IMR-90 (cell line): ENCODE measurements around the gene ANTXR1. TPM values are rescaled to one million over a fixed set of nuclear protein-coding genes. Genes with fewer than 3 reads are reported as not detected.

ENCODE experiments used
- ATAC-seq: fragments of 200-7000 bp; cut with Tn5 transposase; 2 replicates; pipeline ENCODE4 v1.9.1; 2020; ENCODE audit warnings: low read depth, mild to moderate bottlenecking, moderate library complexity
- BruUV-seq: library from RNA; stranded (reverse); fragments of 400-500 nt; replicated peaks from 2 replicates; lab custom pipeline; 2021; lab: Mats Ljungman, UMichigan
- CTCF ChIA-PET: fragments of 300-600 bp; formaldehyde crosslinking; extraction: SDS; loops from one replicate; lab custom pipeline; 2021; ENCODE audit warnings: antibody characterized with exemption; lab: Yijun Ruan, JAX
- POLR2A ChIA-PET: fragments of 300-600 bp; sonication (Branson Sonifier 250); formaldehyde crosslinking; loops from one replicate; lab custom pipeline; 2022; ENCODE audit warnings: antibody characterized with exemption; ENCODE audit not compliant: unreplicated experiment; lab: Charles Lee
- DNase-seq: peaks from one replicate; pipeline ENCODE4 v3.0.0; 2013
- H2AFZ ChIP-seq: replicated peaks from 2 replicates; pipeline ENCODE3; 2013; ENCODE audit warnings: low read length, mild to moderate bottlenecking; ENCODE audit not compliant: poor library complexity
- H2AK5ac ChIP-seq: 2 replicates; pipeline ENCODE4 v1.6.1; 2013; ENCODE audit warnings: low read depth, low read length, inconsistent platforms
- H2AK9ac ChIP-seq: replicated peaks from 2 replicates; pipeline ENCODE3; 2013; ENCODE audit warnings: mild to moderate bottlenecking, low read depth, low read length, moderate library complexity; ENCODE audit not compliant: poor library complexity
- H2BK120ac ChIP-seq: 2 replicates; pipeline ENCODE4 v1.6.1; 2013; ENCODE audit warnings: low read depth, low read length, inconsistent platforms
- H2BK15ac ChIP-seq: 3 replicates; pipeline ENCODE4 v1.6.1; 2013; ENCODE audit warnings: low read depth, low read length, inconsistent platforms
- H2BK20ac ChIP-seq: 2 replicates; pipeline ENCODE4 v1.6.1; 2013; ENCODE audit warnings: low read depth, mild to moderate bottlenecking, inconsistent platforms, low read length, moderate library complexity
- H2BK5ac ChIP-seq: 2 replicates; pipeline ENCODE4 v1.6.1; 2013; ENCODE audit warnings: mild to moderate bottlenecking, low read depth, low read length, inconsistent platforms; ENCODE audit not compliant: poor library complexity, severe bottlenecking
- H3K14ac ChIP-seq: replicated peaks from 2 replicates; pipeline ENCODE4 v1.6.1; 2013; ENCODE audit warnings: low read depth, low read length, inconsistent platforms
- H3K18ac ChIP-seq: 2 replicates; pipeline ENCODE4 v1.6.1; 2013; ENCODE audit warnings: low read depth, low read length, control low read depth
- H3K23ac ChIP-seq: 2 replicates; pipeline ENCODE4 v1.6.1; 2013; ENCODE audit warnings: low read depth, low read length, inconsistent platforms
- H3K27ac ChIP-seq: 2 replicates; pipeline ENCODE4 v1.5.1; 2013; ENCODE audit warnings: mild to moderate bottlenecking, control low read depth, low read length; ENCODE audit not compliant: insufficient read depth
- H3K27me3 ChIP-seq: 2 replicates; pipeline ENCODE4 v1.6.1; 2013; ENCODE audit warnings: low read length; ENCODE audit not compliant: control insufficient read depth, insufficient read depth
- H3K36me3 ChIP-seq: 2 replicates; pipeline ENCODE4 v1.6.1; 2013; ENCODE audit warnings: low read length, mixed read lengths; ENCODE audit not compliant: control insufficient read depth, insufficient read depth
- H3K4ac ChIP-seq: 2 replicates; pipeline ENCODE4 v1.6.1; 2013; ENCODE audit warnings: low read depth, low read length, inconsistent platforms
- H3K4me1 ChIP-seq: 2 replicates; pipeline ENCODE4 v1.6.1; 2013; ENCODE audit warnings: low read length, mixed read lengths; ENCODE audit not compliant: control insufficient read depth, insufficient read depth
- H3K4me2 ChIP-seq: 2 replicates; pipeline ENCODE4 v1.6.1; 2013; ENCODE audit warnings: low read depth, mild to moderate bottlenecking, control low read depth, low read length, moderate library complexity
- H3K4me3 ChIP-seq: 2 replicates; pipeline ENCODE4 v1.5.1; 2013; ENCODE audit warnings: low read depth, mild to moderate bottlenecking, control low read depth, low read length, moderate library complexity; ENCODE audit not compliant: insufficient read depth
- H3K56ac ChIP-seq: 2 replicates; pipeline ENCODE4 v1.6.1; 2013; ENCODE audit warnings: low read length, inconsistent platforms; ENCODE audit not compliant: insufficient read depth; ENCODE audit errors: extremely low read depth
- H3K79me1 ChIP-seq, 2 experiments: 2 replicates each; pipeline ENCODE4 v1.6.1; 2013; ENCODE audit warnings: low read length in 2 of 2, inconsistent platforms in 1 of 2, low read depth in 1 of 2
- H3K9ac ChIP-seq: 2 replicates; pipeline ENCODE4 v1.6.1; 2013; ENCODE audit warnings: low read depth, low read length, control low read depth
- H3K9me1 ChIP-seq: 2 replicates; pipeline ENCODE4 v1.6.1; 2013; ENCODE audit warnings: low read length, inconsistent platforms; ENCODE audit not compliant: insufficient read depth
- H3K9me3 ChIP-seq: 2 replicates; pipeline ENCODE4 v1.6.1; 2013; ENCODE audit warnings: low read length; ENCODE audit not compliant: control insufficient read depth, insufficient read depth
- H4K20me1 ChIP-seq: 2 replicates; pipeline ENCODE4 v1.6.1; 2013; ENCODE audit warnings: low read length, inconsistent platforms; ENCODE audit not compliant: insufficient read depth
- H4K5ac ChIP-seq: 2 replicates; pipeline ENCODE4 v1.6.1; 2013; ENCODE audit warnings: mild to moderate bottlenecking, low read depth, low read length, control low read depth
- H4K8ac ChIP-seq, 2 experiments: 2 replicates each; pipeline ENCODE4 v1.6.1; 2013; ENCODE audit warnings: low read depth in 2 of 2, low read length in 2 of 2, control low read depth in 1 of 2, inconsistent platforms in 1 of 2
- H4K91ac ChIP-seq: 2 replicates; pipeline ENCODE4 v1.6.1; 2013; ENCODE audit warnings: low read depth, low read length, inconsistent platforms; ENCODE audit not compliant: insufficient read depth
- BHLHE40 ChIP-seq: fragments of 150-350 bp; IDR thresholded peaks from 2 replicates; pipeline ENCODE4 v1.6.1; 2016; ENCODE audit warnings: mild to moderate bottlenecking, low read depth, low read length
- CEBPB ChIP-seq: IDR thresholded peaks from 2 replicates; pipeline ENCODE4 v1.6.1; 2012; ENCODE audit warnings: low read depth, low read length, improper control_type of control experiment
- CHD1 ChIP-seq: IDR thresholded peaks from 2 replicates; pipeline ENCODE4 v1.6.1; 2012; ENCODE audit warnings: low read depth, low read length, improper control_type of control experiment
- FOS ChIP-seq: fragments of 150-350 bp; IDR thresholded peaks from 2 replicates; pipeline ENCODE4 v1.6.1; 2016; ENCODE audit warnings: low read depth, low read length
- MAFK ChIP-seq: IDR thresholded peaks from 2 replicates; pipeline ENCODE4 v1.6.1; 2012; ENCODE audit warnings: low read depth, low read length, improper control_type of control experiment
- MAZ ChIP-seq: IDR thresholded peaks from 2 replicates; pipeline ENCODE4 v1.6.1; 2012; ENCODE audit warnings: low read depth, mild to moderate bottlenecking, low read length, improper control_type of control experiment, moderate library complexity, borderline replicate concordance
- MXI1 ChIP-seq: IDR thresholded peaks from 2 replicates; pipeline ENCODE4 v1.6.1; 2012; ENCODE audit warnings: low read depth, mild to moderate bottlenecking, low read length, moderate library complexity, borderline replicate concordance
- NFE2L2 ChIP-seq: fragments of 150-350 bp; IDR thresholded peaks from 2 replicates; pipeline ENCODE4 v1.6.1; 2016; ENCODE audit warnings: low read depth, mild to moderate bottlenecking, low read length
- POLR2A ChIP-seq: IDR thresholded peaks from 2 replicates; pipeline ENCODE4 v1.6.1; 2012; ENCODE audit warnings: mild to moderate bottlenecking, low read depth, low read length
- RAD21 ChIP-seq: IDR thresholded peaks from 2 replicates; pipeline ENCODE4 v1.6.1; 2012; ENCODE audit warnings: low read length, improper control_type of control experiment
- RCOR1 ChIP-seq: IDR thresholded peaks from 2 replicates; pipeline ENCODE4 v1.6.1; 2012; ENCODE audit warnings: mild to moderate bottlenecking, low read length, improper control_type of control experiment; ENCODE audit not compliant: insufficient replicate concordance
- RFX5 ChIP-seq: IDR thresholded peaks from 2 replicates; pipeline ENCODE4 v1.8.0; 2012; ENCODE audit warnings: low read depth, mild to moderate bottlenecking, low read length, moderate library complexity
- SMC3 ChIP-seq: fragments of 150-350 bp; IDR thresholded peaks from 2 replicates; pipeline ENCODE4 v1.6.1; 2016; ENCODE audit warnings: low read depth, mild to moderate bottlenecking, antibody characterized with exemption, low read length, moderate library complexity
- whole genome bisulfite sequencing, 2 experiments: methylation state at CpG; one replicate each; pipeline versions ENCODE4 v1.1.5 to v1.1.7; 2013; ENCODE audit warnings: missing lambda C conversion rate in 2 of 2; ENCODE audit not compliant: insufficient read length in 1 of 2; ENCODE audit errors: extremely low coverage in 2 of 2; 5-methylcytosine and 5-hydroxymethylcytosine counted together
- dilution Hi-C: fragments of 300-500 bp; cut with HindIII; formaldehyde crosslinking; loops from one replicate; pipeline ENCODE4 v1.14.3; 2018; ENCODE audit warnings: low sequenced_read_pairs; ENCODE audit not compliant: unreplicated experiment
- in situ Hi-C: fragments of 300-500 bp; cut with MboI; formaldehyde crosslinking; loops from 3 replicates; pipeline ENCODE4 v1.14.3; 2019; ENCODE audit warnings: low sequenced_read_pairs, inconsistent platforms, mixed read lengths
- intact Hi-C: fragments of 100-400 bp; cut with micrococcal nuclease; formaldehyde crosslinking; loops from 2 replicates; pipeline ENCODE4 v1.10.0; 2022
- polyA plus RNA-seq, 3 experiments: library from polyadenylated mRNA; depleted of rRNA; stranded (reverse); fragments of >200 nt; gene quantifications; 2 replicates each; pipeline ENCODE4 v1.2.3, GENCODE V29; 2012; ENCODE audit warnings: low replicate concordance in 1 of 3
- total RNA-seq: library from RNA; depleted of rRNA; stranded (reverse); fragments of >200 nt; gene quantifications from 2 replicates; pipeline ENCODE4 v1.2.3, GENCODE V29; 2012
- TF ChIP-seq, protein P1 (sequence below): fragments of 150-350 bp; IDR thresholded peaks from 2 replicates; pipeline ENCODE4 v1.6.1; 2017; ENCODE audit warnings: mild to moderate bottlenecking, antibody characterized with exemption, low read length, low read depth
- TF ChIP-seq, protein P2 (sequence below): conservative IDR thresholded peaks from 2 replicates; pipeline ENCODE4 v1.5.1; 2012; ENCODE audit warnings: mild to moderate bottlenecking, low read depth, low read length, improper control_type of control experiment
- TF ChIP-seq, protein P3 (sequence below): fragments of 150-350 bp; IDR thresholded peaks from 2 replicates; pipeline ENCODE4 v1.6.1; 2016; ENCODE audit warnings: low read depth, mild to moderate bottlenecking, low read length, moderate library complexity, borderline replicate concordance

The ANTXR1 gene
- total and polyA plus RNA-seq, 2 of the 4 experiments (the other 2 are of a cell fraction): 27.2 to 36.9 TPM

DNA sequence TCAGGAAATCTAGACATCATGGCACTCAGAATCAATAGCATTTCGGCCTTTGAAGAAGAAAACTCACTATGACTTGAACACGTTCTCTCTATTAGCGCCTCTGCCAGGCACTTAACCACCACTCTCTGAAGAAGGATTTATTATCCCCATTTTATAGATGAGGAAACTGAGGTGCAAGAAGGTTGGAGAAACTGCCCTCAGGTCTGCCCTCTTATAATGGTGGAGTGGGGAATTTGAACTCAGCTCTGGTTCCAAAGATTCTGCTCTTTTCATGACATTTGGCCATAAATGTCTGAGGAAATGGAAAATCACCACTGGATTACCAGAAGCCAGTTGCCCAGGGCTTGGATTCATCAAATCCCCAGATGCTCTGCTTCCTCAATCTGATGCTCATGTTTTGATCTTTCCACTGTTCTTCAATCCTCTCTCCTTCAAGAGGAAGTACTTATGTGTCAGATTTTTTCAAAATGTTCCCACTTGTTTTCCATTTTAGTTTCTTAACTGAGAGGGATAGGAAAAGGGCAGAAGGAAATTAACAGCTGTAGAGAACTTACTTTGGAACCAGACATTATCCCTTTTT is 68.1 kb downstream of the ANTXR1 start:
- no peak overlapping the region for H2AFZ ChIP-seq
- ATAC-seq (no peak), DNase-seq (no peak)
- H3K23ac ChIP-seq: no peak overlapping the region
- H2BK20ac ChIP-seq: no peak overlapping the region
- H4K8ac ChIP-seq: no peak overlapping the region
- H3K27me3 ChIP-seq: no peaks in the 10 kb centered on the region
- no peak overlapping the region for H2AK5ac ChIP-seq
- H3K4me2 ChIP-seq: no peak overlapping the region
- dilution Hi-C loops (no loop called here), in situ Hi-C loops (no loop called here), intact Hi-C loops (loop anchor here (5.0 kb wide), 2 partner anchors 34 to 226 kb away; no protein-coding TSS in a partner anchor)
- peaks cover 5 to 51% of the 10 kb centered on the region in 2 experiments; a peak in 3 of 4 replicates for H3K79me1 ChIP-seq
- H3K27ac ChIP-seq: no peak overlapping the region; the same call in 1 of the 2 replicates
- peaks cover 51% of the 10 kb centered on the region for H3K36me3 ChIP-seq
- no peak overlapping the region for H4K5ac ChIP-seq
- H3K14ac ChIP-seq: no peak overlapping the region
- no peaks in the 10 kb centered on the region for H3K9me3 ChIP-seq
- H2AK9ac ChIP-seq: no peak overlapping the region
- H3K4me1 ChIP-seq: peaks cover 16% of the 10 kb centered on the region
- TF ChIP-seq MAFK: no peak
- TF ChIP-seq, protein P1, sequence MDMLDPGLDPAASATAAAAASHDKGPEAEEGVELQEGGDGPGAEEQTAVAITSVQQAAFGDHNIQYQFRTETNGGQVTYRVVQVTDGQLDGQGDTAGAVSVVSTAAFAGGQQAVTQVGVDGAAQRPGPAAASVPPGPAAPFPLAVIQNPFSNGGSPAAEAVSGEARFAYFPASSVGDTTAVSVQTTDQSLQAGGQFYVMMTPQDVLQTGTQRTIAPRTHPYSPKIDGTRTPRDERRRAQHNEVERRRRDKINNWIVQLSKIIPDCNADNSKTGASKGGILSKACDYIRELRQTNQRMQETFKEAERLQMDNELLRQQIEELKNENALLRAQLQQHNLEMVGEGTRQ: no peak
- no peak for TF ChIP-seq MAZ
- no peak for TF ChIP-seq CEBPB
- TF ChIP-seq BHLHE40: no peak
- TF ChIP-seq POLR2A: no peak
- no peak for TF ChIP-seq RFX5
- TF ChIP-seq, protein P2, sequence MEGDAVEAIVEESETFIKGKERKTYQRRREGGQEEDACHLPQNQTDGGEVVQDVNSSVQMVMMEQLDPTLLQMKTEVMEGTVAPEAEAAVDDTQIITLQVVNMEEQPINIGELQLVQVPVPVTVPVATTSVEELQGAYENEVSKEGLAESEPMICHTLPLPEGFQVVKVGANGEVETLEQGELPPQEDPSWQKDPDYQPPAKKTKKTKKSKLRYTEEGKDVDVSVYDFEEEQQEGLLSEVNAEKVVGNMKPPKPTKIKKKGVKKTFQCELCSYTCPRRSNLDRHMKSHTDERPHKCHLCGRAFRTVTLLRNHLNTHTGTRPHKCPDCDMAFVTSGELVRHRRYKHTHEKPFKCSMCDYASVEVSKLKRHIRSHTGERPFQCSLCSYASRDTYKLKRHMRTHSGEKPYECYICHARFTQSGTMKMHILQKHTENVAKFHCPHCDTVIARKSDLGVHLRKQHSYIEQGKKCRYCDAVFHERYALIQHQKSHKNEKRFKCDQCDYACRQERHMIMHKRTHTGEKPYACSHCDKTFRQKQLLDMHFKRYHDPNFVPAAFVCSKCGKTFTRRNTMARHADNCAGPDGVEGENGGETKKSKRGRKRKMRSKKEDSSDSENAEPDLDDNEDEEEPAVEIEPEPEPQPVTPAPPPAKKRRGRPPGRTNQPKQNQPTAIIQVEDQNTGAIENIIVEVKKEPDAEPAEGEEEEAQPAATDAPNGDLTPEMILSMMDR: no peak
- TF ChIP-seq CHD1: no peak
- no peak for TF ChIP-seq MXI1
- TF ChIP-seq SMC3: no peak
- TF ChIP-seq FOS: no peak
- no peak for TF ChIP-seq NFE2L2
- no peak for TF ChIP-seq RCOR1
- no peak for TF ChIP-seq RAD21
- TF ChIP-seq, protein P3, sequence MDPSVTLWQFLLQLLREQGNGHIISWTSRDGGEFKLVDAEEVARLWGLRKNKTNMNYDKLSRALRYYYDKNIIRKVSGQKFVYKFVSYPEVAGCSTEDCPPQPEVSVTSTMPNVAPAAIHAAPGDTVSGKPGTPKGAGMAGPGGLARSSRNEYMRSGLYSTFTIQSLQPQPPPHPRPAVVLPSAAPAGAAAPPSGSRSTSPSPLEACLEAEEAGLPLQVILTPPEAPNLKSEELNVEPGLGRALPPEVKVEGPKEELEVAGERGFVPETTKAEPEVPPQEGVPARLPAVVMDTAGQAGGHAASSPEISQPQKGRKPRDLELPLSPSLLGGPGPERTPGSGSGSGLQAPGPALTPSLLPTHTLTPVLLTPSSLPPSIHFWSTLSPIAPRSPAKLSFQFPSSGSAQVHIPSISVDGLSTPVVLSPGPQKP: no peak
- H3K9me1 ChIP-seq: peaks cover 38% of the 10 kb centered on the region
- ChIA-PET CTCF (no interaction called here), POLR2A (no interaction called here)
- H3K4me3 ChIP-seq: no peak overlapping the region
- peak overlapping the region; percentile 30; the same call in 1 of the 2 replicates for H3K18ac ChIP-seq
- H3K4ac ChIP-seq: no peak overlapping the region
- H3K56ac ChIP-seq: no peak overlapping the region
- H4K20me1 ChIP-seq: no peaks in the 10 kb centered on the region
- no peak overlapping the region; the same call in 1 of the 2 replicates for H4K91ac ChIP-seq
- WGBS, 2 experiments: no CpG with 5 or more reads among the region's 3 CpGs
- no TSS peak for BruUV-seq
- H2BK5ac ChIP-seq: no peak overlapping the region
- H2BK120ac ChIP-seq: no peak overlapping the region
- no peak overlapping the region for H3K9ac ChIP-seq
- peak overlapping the region; percentile 35; the same call in 1 of the 3 replicates for H2BK15ac ChIP-seq
